ENCODE measurements around the gene C1QTNF6. TPM values are rescaled to one million over a fixed set of nuclear protein-coding genes. Genes with fewer than 3 reads are reported as not detected.

The C1QTNF6 gene
- total RNA-seq, 1 experiment from 2014 or later = 15.2 TPM

GRCh38 chr22:37162221-37163095 lies 25.6 kb downstream of the C1QTNF6 start (continued):
- TF ChIP-seq YY1 (IDR thresholded peaks at IDR 0.05; ENCODE audit: extremely low read depth, insufficient replicate concordance, low read depth, low read length) = no peak
- TF ChIP-seq EGR1 (IDR thresholded peaks at IDR 0.05; ENCODE audit: low read depth) = no peak

DNA sequence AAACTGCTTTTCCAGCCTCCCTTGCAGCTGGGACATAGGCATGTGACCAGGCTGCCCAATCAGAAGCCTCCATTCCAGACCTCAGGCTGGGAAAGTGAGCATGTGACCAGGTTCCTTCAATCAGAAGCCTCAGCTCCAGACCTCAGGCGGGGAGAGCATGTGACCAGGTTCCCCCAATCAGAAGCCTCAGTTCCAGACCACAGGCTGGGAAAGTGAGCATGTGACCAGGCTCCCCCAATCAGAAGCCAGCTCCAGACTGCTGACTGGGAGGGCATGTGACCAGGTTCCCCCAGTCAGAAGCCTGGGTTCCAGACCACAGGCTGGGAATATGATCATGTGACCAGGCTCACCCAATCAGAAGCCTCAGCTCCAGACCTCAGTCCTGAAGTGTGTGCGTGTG lies 26.6 kb downstream of the C1QTNF6 start:
- H3K27me3 ChIP-seq (ENCODE audit: insufficient read depth, low read length) = no peaks in the 10 kb centered on the region
- no peak overlapping the region for H3K9ac ChIP-seq (ENCODE audit: low read length)
- H3K4me1 ChIP-seq (ENCODE audit: control insufficient read depth in 1 of 2, insufficient read depth in 2 of 2, low read length in 2 of 2) = peaks cover 15 to 32% of the 10 kb centered on the region in 2 experiments
- ChIA-PET POLR2A (no interaction called here), CTCF (no interaction called here), RAD21 (ENCODE audit: low non-redundant PET in 1 of 2, low total read pairs in 2 of 2, uncharacterized antibody in 2 of 2, unreplicated experiment in 2 of 2) (interaction anchor here in 1 of 2 experiments (1.1 kb wide), 1 partner anchor 38 kb away, joined by 3 read pairs; no protein-coding TSS in a partner anchor)
- ATAC-seq = peak; percentile 33
- no peaks in the 10 kb centered on the region for H3K9me2 ChIP-seq (ENCODE audit: insufficient read depth)
- TF ChIP-seq EZH2phosphoT487 (IDR thresholded peaks at IDR 0.05; ENCODE audit: borderline replicate concordance) (no peak), REST (IDR thresholded peaks at IDR 0.05; ENCODE audit: low read depth) (no peak), SIN3A (IDR thresholded peaks at IDR 0.05; ENCODE audit: low read depth) (no peak), CEBPB (IDR thresholded peaks at IDR 0.05; ENCODE audit: low read depth) (no peak), EZH2 (IDR thresholded peaks at IDR 0.05) (no peak), ATF3 (IDR thresholded peaks at IDR 0.05) (no peak), CBX3 (IDR thresholded peaks at IDR 0.05; ENCODE audit: low read depth) (no peak), EGR1 (IDR thresholded peaks at IDR 0.05; ENCODE audit: low read depth) (no peak), ZFX (IDR thresholded peaks at IDR 0.05) (no peak), SRF (IDR thresholded peaks at IDR 0.05; ENCODE audit: low read depth) (no peak), ZNF274 (IDR thresholded peaks at IDR 0.05; ENCODE audit: low read depth, low read length) (no peak), POLR2A (IDR thresholded peaks at IDR 0.05; ENCODE audit: borderline replicate concordance, extremely low read depth, insufficient read depth, insufficient read length) (no peak), ELF1 (IDR thresholded peaks at IDR 0.05; ENCODE audit: borderline replicate concordance, low read depth) (no peak), RAD21 (IDR thresholded peaks at IDR 0.05; ENCODE audit: low read depth) (no peak), FOSL1 (IDR thresholded peaks at IDR 0.05; ENCODE audit: low read depth) (no peak), POLR2AphosphoS5 (IDR thresholded peaks at IDR 0.05; ENCODE audit: low read depth, low read length) (no peak)
- TF ChIP-seq, protein P1, sequence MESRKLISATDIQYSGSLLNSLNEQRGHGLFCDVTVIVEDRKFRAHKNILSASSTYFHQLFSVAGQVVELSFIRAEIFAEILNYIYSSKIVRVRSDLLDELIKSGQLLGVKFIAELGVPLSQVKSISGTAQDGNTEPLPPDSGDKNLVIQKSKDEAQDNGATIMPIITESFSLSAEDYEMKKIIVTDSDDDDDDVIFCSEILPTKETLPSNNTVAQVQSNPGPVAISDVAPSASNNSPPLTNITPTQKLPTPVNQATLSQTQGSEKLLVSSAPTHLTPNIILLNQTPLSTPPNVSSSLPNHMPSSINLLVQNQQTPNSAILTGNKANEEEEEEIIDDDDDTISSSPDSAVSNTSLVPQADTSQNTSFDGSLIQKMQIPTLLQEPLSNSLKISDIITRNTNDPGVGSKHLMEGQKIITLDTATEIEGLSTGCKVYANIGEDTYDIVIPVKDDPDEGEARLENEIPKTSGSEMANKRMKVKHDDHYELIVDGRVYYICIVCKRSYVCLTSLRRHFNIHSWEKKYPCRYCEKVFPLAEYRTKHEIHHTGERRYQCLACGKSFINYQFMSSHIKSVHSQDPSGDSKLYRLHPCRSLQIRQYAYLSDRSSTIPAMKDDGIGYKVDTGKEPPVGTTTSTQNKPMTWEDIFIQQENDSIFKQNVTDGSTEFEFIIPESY (IDR thresholded peaks at IDR 0.05; ENCODE audit: extremely low read depth, insufficient replicate concordance, low read length) = no peak
- TF ChIP-seq, protein P2, sequence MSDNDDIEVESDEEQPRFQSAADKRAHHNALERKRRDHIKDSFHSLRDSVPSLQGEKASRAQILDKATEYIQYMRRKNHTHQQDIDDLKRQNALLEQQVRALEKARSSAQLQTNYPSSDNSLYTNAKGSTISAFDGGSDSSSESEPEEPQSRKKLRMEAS (IDR thresholded peaks at IDR 0.05) = no peak
- H3K4me3 ChIP-seq (replicated peaks in 1 of 2; ENCODE audit: low read depth in 1 of 2, low read length in 2 of 2) = no peak overlapping the region
- DNase-seq (ENCODE audit: low read depth, low spot score) = peak; percentile 23
- no peaks in the 10 kb centered on the region for H4K20me1 ChIP-seq (ENCODE audit: insufficient read depth)
- peaks cover 0 to 4% of the 10 kb centered on the region in 2 experiments; a peak in 1 of 4 replicates for H3K9me3 ChIP-seq (ENCODE audit: control insufficient read depth in 1 of 2, insufficient read depth in 1 of 2, low read depth in 1 of 2, low read length in 2 of 2)
- no peaks in the 10 kb centered on the region for H3K36me3 ChIP-seq (ENCODE audit: control insufficient read depth in 1 of 2, insufficient read depth in 2 of 2, low read length in 2 of 2)
- BruUV-seq (replicated peaks) = no TSS peak
- no peak overlapping the region for H3K27ac ChIP-seq (ENCODE audit: low read depth, low read length)
- no peak overlapping the region for H2AFZ ChIP-seq (ENCODE audit: low read depth, low read length, poor library complexity, severe bottlenecking)
- H3K79me2 ChIP-seq (ENCODE audit: insufficient read depth, low read length) = no peaks in the 10 kb centered on the region
- intact Hi-C loops (cut with micrococcal nuclease) = no loop called here
- no peak overlapping the region for H3K4me2 ChIP-seq (ENCODE audit: low read length)

Data from HCT116 (cell line).